ENCODE measurements around the gene GPR162.

- TF ChIP-seq CTCF (IDR thresholded peaks at IDR 0.05; ENCODE audit: low read length) (no peak), EZH2 (optimal IDR thresholded peaks at IDR 0.05; ENCODE audit: low read depth, low read length) (no peak)
These were observed 24.8 kb downstream of the GPR162 start for GRCh38 chr12:6846316-6846869.

All from MM.1S (cell line).